CD4-positive, alpha-beta T cell treated with Interleukin-15 for 4 hours (primary cell): Measurements from ENCODE around the gene PARP1.

Experiments used
- DNase-seq: peaks from one replicate; pipeline ENCODE4 v3.0.0-alpha.2; 2020; ENCODE audit warnings: low spot score

Gene PARP1

DNA sequence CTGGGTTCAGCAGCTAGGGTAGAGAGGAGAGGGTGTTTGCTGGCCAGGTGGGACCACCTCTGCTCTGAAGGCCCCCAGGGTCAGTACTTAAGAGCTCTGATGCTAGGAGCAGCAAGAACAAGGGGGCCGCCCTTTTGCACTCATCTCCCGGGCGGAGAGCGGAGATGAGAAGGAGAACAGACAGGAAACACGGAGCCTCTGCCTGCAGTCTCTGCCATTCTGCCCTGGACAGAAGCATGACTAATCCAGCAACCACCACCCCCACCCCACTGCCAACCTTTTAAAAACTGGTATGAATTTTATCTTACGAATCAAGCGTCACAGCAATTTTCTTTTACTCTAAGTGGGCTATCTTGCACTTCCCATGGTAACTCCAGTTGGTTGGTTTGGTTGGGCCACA is 34.5 kb downstream of the PARP1 start:
- DNase-seq = no peak

DNA sequence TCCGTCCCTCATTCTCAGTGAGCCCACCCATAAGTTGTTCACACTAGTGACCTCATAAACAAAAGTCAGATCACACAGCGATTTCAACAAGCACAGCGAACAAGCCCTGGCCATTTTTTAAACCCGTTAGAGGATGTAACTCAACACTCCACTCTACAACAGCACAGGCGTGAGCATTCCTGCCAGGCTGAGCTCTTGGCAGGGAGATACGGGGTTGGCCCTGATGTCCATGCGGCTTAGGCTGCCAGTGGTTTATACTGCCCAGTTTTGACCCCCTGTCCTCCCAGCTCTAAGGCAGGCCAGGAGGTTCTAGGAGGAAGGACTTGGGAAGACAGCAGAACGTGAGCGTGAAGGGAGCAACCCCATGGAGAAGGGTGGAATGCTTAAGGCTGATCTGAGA is 35.0 kb downstream of the PARP1 start:
- no peak for DNase-seq

DNA sequence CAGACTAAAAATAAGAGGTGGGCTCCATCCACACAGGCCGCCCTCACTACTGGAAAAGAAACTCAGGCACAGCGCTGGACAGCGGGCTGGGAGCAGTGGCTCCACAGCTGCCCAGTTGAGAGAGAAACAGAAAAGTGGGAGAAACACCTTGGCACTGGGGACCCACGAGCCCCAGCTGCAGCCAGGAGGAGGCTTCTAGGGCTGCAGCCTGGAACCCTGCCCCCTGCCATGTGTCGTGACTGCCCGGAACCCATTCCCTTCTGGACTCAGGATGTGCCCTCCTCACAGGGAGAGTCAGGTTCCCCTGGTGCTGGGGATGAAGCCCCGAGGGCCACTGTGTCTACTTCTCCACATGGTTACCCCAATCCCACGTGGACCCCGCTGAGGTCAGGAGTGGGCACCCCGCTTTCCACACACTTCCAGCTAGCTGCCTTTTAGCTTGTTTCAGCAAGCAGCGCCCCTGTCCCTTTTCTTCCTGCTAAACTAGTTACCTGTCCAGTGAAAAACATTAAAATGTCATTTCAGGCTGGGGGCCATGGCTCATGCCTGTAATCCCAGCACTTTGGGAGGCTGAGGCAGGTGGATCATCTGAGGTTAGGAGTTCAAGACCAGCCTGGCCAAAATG is 35.9 kb downstream of the PARP1 start:
- DNase-seq = no peak

DNA sequence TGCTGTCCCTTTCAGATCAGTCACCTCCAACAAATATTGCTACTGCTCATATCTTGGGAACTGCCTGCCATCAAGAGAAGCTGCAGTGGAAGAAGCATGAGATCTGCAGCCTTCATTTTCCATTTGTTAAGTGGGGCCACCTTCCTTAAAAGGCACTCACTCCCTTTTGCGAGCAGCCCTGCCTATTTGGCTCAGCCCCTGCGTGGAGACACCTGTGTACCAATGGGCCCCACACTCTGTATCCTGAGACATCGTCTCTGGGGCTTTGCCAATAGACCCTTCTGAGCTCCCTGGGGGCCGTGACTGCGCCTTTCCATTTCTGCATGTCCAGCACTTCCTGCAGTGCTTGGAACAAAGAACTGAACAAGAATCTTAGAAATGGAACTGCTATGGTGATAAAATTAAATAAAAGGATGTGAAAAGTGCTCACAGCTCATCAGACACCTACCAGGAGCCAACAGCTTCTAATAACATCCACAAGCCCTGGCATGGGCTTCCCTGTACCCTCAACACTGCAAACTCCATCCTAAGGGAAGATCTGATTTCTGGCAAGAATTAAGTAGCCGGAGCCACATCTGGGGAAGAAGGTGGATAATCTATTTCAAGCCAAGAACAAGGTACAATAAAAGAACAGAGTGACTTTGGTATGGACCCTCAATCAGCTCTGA is 36.7 kb downstream of the PARP1 start:
- DNase-seq = no peak

DNA sequence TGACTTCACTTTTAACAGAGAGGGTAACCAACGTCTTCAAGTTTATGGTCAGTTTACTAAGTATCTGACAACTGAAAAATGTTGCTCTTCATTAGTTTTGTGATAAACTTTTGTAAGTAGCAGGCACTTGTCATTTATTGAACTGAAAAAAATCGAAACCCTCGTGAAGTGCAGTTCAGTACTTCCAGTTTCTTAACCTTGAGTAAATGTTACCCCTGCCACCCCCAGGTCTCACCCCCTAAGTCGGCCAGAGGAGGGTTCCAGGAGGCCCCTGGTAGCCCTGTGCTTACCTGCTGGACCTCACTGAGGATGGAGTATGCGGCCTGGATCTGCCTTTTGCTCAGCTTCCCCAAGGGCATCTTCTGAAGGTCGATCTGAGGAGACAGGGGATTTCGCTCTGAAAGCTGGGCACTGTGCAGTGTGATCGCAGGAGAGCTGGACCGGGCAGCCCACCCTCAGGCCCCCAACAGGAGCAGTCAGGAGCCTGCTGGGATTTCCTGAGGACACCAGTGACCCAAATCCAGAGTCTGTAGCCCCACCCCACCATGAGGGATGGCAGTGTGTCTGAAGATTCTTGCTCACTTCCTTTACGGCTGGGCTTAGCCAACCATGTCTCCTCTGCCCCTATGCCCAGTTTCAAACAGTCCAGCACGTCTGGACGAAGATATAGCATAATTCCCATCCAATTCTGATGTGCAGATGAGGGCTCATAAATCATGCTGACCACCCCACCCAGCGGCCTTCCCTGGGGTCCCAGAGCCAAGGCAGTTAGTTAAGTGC is 37.6 kb downstream of the PARP1 start:
- no peak for DNase-seq

DNA sequence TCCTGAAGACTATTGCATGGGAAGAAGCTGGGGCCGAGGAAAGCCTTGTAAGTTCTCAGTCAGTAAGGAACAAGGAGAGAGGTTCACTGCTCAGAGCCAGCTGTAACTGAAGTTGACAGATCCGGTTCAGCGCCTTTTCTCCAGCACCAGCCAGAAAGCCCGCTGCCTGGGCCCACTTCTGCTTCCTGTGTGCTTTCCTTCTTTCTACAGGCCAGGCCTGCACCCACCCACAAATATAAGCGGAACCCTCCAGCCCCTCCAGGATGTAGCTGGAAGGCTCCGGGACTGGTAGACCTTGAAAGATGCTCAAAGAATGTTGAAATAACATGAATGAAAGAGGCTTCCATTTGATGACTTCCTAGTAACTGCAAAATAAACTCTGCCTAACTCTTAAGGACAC is 38.8 kb downstream of the PARP1 start:
- DNase-seq = no peak

DNA sequence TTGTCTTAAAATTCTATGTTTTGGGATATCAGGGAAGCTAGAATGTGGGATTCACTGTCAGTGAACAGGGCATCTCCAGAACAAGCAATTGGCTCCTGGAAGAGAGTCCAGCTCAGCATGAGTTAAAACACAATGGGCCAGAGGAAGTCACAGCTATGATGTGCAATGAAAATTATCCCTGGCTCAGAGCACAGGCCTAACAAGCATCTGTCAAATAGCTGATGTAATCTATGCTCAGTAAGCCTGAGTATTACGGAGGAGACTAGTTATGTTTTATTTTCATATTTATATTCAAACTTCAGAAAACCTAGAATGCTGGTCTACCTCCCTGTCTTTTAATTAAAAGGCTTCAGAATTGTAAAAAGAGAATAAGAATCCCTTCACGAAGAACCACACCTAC is 41.6 kb downstream of the PARP1 start:
- DNase-seq = no peak

DNA sequence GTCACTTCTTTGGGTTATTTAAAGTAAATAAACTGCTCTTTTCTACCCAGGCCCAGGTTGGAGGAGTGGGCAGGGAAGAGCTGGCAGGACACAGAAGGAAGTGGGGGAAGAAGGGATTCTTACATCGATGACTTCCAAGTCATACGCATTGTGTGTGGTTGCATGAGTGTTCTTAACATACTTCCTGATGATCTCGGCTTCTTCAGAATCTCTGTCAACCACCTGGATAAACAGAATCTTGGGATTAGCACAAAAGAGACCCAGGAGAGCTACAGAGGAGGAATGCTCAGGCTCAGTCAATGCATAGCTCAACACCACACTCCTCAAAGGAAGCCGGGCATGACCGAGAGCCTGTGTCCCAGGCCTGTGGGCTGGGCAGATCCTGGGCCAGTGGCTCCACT is 42.1 kb downstream of the PARP1 start:
- no peak for DNase-seq

DNA sequence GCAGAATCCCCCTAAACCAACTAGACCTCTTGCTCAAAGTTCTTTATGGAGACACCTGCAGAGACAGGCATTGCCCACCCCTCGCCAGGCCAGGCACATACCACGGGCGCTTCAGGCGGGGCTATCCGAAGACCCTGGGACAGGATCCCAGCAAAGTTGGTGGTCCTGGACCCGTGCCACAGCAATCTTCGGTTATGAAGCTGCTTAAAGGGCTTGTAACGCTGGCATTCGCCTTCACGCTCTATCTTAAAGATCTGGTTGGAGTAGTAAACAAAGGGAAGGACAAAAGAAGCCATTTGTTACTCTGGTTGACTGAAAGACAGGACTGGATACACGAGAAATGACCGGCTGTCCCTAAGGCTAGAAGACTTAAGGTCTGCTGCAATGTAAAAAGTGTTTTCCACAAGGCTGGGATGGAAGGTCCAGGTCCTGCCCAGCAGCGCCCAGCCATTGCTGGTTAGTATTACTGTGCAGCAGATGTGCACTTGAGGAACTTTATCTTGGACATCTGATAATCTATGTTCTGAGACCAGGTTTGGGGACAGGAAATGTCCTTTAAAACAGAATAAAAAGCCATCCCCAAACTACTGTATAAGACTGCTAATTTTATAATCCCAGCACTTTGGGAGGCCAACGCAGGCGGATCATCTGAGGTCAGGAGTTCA is 42.9 kb downstream of the PARP1 start:
- no peak for DNase-seq

DNA sequence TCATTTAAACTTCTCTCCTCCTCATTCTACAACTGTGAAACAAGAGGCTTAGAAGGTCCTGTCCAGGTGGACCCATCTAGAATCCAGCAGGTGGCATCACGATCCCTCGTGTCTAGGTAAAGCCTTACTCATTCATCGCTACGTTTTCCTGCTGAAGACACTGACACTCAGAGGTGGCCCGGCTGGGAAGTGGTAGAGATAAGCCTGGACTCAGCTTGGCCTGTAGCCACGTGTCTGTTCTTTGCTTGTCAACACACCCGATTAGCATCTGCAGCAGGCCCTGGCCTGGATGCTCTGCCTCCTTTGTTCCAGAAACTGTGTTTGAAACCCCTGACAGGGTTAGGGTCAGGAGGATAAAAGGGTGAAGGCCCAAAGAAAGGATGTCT is 43.4 kb downstream of the PARP1 start:
- no peak for DNase-seq

DNA sequence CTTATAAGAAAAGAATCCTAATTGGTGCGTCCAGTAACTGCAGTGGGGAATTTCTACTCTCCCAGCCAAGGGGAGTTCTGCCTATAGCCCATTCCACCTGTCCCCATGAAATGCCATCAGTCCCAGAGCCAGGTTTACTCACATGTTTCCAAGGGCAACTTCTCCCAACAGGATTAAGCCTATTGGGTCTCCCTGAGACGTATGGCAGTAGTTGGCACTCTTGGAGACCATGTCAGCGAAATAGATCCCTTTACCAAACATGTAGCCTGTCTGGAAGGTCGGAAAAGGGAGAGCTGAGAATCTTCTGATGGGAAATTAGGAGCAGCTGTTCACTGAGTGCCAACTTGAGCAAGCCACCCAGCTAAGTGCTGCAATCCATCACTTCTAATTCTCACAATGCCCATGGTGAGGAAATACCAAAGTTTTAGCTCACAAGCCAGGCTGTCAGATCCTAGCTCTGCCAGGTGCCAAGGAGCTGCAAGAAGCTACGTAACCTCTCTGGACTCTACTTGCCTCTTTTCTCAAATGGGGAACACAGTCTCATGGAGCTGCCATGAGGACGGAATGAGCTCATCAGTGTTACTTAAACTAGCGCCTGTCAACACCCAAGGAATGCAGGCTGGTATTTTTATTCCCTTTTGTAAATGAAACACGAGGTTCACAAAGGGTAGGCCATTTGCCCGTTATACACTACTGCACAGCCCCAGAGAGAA is 43.9 kb downstream of the PARP1 start:
- DNase-seq = no peak

DNA sequence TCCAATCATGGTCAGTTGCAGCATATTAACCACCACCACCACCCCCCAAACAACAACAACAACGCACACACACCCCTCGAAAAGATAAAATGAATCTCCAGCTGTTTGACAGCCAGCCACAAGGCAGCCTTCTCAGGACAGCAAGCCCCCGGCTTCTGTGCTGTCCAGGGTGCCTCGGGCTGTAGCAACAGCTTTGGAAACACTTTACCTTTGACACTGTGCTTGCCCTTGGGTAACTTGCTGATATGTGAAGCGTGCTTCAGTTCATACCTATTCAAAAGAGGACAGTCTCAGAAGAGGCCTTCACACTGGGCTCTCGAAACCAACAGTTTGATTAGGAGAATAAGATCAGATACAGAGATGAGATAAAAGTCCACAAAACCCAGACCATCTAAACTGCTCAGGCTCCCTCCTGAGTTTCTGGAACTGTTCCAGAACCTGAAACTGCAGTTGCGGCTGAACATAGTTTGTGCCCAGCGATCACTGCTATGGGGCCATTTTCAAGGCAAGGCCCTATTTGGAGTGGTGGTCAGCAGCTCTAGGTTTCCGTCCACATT is 44.9 kb downstream of the PARP1 start:
- no peak for DNase-seq

DNA sequence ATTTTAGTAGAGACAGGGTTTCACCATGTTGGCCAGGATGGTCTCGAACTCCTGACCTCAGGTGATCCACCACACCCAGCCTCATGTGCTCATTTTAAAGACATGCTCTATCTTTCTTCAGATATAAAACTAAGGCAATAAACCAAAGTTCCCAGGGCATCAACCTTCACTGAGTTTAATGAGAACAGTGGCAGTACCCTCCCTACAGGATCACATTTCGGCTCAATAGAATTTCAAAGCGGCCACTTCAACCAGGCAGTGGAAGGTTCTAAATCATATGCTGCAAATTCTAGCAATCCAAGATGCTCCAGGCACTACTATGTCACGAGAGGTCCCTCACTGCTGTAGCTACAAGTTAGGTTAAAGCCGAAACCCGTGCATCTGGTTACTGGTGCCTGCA is 45.5 kb downstream of the PARP1 start:
- DNase-seq = no peak

DNA sequence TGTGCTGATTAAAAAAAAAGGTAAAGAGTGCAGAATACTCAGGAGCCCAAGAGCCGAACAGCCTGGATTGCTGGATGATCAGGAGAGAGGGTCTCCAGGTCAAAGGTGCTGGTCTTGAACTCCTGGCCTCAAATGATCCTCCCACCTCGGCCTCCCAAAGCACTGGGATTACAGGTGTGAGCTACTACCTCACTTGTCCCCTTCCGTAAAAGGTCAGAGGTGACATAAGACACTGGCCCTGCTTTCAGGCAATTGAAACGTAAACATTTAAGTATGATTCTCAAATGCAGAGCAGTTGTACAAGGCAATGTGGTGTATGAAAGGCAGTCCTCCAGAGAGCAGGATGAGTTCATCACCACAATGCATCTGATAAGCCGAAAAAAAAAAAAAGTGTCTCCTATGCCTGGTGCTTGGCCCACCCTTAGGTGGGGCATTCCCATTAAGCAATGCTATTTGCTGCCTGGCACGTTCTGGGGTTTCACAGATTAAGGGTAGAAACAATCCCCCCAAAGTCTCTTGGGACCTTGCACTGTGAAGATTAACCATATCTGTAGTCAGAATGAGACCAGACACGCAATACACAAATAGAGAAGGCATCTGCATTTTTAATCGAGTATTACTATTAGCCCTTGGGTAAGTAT is 47.7 kb downstream of the PARP1 start:
- no peak for DNase-seq

DNA sequence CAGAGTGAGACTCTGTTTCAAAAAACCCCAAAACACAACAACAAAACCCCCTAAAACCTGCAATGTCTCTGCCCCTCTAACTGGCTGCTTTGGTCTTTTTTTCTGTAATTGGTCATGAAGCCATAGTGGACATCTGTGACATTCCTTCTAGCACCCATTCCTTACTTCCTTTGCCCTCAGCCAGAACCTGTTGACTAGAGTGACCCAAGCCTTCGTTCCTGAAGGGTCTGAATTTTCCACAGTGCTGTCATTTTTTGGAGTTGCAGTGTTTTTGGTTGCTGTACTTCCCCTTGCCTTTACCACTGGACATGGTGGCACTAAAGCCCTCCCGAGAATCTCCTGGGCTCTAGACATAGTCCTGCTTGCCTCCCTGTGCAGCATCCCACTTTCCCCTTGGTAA is 50.5 kb downstream of the PARP1 start:
- no peak for DNase-seq

DNA sequence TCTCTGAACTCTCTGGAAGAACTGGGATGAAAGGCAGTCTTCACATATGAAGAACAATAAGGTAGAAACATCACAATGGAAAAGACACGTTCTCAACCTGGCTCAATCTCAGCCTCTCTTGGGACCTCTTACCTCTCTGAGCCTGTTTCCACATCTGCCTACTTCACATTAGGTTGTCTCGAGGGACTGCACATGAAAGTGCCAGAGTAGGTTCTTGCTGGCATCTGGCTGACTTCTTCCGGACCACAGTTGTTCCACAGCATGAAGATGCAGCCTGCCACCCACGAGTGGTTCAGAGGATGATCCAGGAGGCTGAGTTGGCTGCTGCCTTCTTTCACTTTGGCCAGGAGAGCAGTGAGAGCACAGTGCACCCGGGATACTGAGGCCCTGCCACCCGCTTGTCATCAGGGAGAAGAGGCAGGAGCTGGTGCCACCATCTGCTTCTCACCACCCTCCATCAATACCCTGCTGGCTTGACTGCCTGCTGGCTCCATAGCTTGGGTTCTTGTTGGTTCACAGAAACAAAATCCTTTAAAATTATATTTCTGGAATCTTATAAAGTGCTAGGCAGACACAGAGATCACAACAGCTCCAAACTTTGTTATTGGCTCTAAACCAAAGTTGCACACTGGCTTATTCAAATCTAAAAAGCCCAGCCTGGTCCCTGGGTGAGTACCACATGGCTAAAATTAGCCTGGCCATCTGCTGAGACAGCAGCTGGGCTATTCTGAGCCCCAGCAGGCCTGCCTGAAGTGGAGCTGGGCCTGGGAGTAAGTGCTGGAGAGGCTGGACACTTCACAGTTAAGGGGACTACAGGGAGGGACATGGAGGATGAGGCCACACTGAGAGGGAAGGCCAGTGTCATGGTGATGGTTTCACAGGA is 52.0 kb downstream of the PARP1 start:
- no peak for DNase-seq

DNA sequence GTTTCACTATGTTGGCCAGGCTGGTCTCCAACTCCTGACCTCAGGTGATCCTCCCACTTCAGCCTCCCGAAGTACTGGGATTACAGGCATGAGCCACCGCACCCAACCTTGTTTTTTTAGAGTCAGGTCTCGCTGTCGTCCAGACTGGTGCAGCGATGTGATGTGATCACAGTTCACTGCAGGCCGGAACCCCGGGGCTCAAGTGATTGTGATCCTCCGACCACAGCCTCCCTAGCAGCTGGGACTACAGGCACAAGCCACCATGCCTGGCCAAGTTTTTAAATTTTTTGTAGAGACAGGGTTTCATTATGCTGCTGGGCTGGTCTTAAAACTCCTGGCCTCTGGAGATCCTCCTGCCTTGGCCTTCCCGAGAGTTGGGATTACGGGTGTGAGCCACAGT is 52.9 kb downstream of the PARP1 start:
- DNase-seq = no peak

DNA sequence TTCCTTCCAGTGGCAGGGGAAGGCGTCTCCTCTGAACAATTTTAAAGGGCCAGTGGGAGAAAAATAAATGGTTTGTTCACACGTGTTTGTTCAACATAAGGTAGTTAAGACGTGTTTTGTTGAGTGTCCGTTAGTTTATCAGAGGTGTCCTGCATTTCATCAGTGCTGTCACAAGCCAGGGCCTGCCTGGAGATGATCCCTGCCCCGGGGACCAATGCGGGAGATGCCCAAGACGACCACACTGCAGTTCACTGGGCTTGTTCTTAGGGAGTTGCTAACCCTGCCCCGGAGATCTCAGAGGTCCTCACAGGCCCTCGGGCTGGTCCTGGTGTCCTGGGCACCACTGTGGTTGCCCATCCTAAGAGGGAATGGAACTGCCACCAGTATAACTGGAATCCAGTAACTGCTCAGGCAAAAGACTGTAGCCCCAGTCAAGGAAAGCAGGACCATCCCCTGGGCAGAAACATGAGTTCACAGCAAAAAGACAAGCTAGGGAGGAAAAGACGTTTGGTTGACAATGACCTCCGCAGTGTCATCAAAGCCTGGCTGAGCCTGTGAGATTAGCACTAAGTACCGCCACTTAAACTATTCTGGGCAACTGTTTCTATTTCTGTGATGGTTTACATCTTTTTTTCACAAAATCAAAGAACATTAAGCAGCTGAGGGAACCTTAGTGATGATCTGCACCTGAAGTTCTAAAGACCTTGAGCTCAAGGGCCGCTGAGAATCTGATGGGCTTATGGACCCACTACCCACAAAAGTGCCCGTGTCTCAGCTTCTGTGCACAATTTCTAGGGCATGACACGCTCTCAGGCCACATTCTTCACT is 54.0 kb downstream of the PARP1 start:
- no peak for DNase-seq

DNA sequence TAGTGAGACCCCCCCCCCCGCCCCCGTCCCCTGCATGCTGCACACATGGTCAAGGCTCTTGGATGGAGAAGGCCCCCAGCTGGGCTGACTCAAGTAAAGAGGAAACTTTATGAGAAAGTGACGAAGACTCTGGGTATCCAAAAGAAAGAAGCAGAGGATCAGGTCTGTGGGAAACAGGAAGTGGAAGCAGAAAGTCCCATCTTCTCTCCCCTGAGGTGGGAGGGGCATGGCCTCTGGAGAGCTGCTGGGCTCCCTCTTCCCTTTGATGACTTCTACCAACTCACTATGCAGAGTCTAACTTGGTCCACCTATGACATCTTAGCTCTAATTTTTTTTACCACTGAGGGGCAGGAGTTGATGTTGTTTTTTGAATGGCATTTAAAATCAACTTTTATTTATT is 56.2 kb downstream of the PARP1 start:
- DNase-seq = no peak

DNA sequence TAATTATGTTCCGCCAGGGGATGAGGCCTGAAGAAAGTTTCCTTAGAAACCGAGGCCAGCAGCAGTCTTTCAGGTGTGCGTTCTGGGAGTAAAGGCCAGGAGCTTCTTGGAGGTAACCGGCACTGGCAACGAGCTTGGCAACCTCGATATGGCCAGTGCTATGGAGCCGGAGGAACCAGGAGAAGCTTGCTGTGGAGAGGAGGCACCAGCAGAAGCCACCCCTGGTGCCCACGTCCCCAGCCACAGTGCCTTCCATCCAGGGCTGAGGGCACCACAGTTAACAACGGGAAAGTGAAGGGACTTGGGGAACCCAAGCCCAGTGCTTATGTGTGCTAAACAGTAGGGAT is 57.4 kb downstream of the PARP1 start:
- DNase-seq = no peak
